Peyer's patch (tissue), 4 donors: Measurements from ENCODE around the gene SRRM2. TPM values are rescaled to one million over a fixed set of nuclear protein-coding genes. Genes with fewer than 3 reads are reported as not detected.

Source experiments
- DNase-seq, 3 donors: peaks; one replicate each; pipeline ENCODE4 v3.0.0-alpha.2; 2017 to 2019
- H3K27ac ChIP-seq, 4 donors: fragments of 200-600 bp; sonication (generic); one replicate each; pipeline ENCODE4 v1.5.1; 2016 to 2019
- H3K27me3 ChIP-seq, 2 donors: fragments of 200-600 bp; sonication (generic); one replicate each; pipeline ENCODE4 v1.5.1; 2019
- H3K36me3 ChIP-seq, 3 donors: fragments of 200-600 bp; sonication (generic); one replicate each; pipeline ENCODE4 v1.5.1; 2016 to 2019
- H3K4me1 ChIP-seq, 4 donors: fragments of 200-600 bp; sonication (generic); one replicate each; pipeline ENCODE4 v1.5.1; 2016 to 2019
- H3K4me3 ChIP-seq, 4 donors: fragments of 200-600 bp; sonication (generic); 1 replicate in 3 of 4; 2 replicates in 1 of 4; pipeline ENCODE4 v1.5.1; 2016 to 2019; ENCODE audit warnings: mild to moderate bottlenecking in 1 of 4
- H3K9me3 ChIP-seq, 4 donors: fragments of 200-600 bp; sonication (generic); one replicate each; pipeline ENCODE4 v1.5.1; 2016 to 2019; ENCODE audit warnings: mild to moderate bottlenecking in 1 of 4
- POLR2A ChIP-seq, 2 donors: fragments of 450-650 bp; IDR thresholded peaks; one replicate each; pipeline ENCODE4 v1.5.1; 2017; ENCODE audit warnings: antibody characterized with exemption in 2 of 2, mild to moderate bottlenecking in 2 of 2, moderate library complexity in 2 of 2
- total RNA-seq, 4 donors: library from RNA; depleted of rRNA; stranded (reverse); fragments of >200 nt; gene quantifications; one replicate each; pipeline ENCODE4 v1.1.0, GENCODE V29; 2016
- TF ChIP-seq, protein P1 (sequence below), 6 experiments: fragments of 450-650 bp in 4 of 6; fragments of 200-600 bp in 2 of 6; sonication (generic) in 1 of 6; IDR thresholded peaks; one replicate each; pipeline ENCODE4 v1.5.1; 2017 to 2019; ENCODE audit warnings: antibody characterized with exemption in 6 of 6, mild to moderate bottlenecking in 3 of 6, moderate library complexity in 1 of 6

The SRRM2 gene
- total RNA-seq, 4 donors from 2014 or later: 683 to 3,742 (median 1,673) TPM

DNA sequence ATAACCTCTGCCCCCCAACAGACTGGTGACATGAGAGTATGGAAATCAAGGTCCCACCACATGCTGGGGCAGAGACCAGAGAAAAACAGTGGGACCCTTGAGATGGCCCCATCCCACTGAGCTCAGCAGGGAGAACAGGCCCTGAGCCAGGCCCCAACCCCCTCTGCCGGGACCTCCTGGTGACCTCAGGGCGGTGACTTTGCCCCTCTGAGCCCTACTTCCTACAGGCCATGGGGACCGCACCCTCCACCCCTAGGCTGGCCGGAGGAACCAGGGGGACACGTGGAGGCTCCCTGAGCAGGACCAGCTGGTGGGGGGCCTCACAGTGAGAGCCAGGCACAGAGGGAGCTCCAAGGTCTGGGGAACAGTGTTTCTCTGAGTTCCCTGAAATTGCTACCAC is 13.8 kb upstream of the SRRM2 start:
- no peak for TF ChIP-seq POLR2A (IDR thresholded peaks at IDR 0.05)
- TF ChIP-seq, protein P1, sequence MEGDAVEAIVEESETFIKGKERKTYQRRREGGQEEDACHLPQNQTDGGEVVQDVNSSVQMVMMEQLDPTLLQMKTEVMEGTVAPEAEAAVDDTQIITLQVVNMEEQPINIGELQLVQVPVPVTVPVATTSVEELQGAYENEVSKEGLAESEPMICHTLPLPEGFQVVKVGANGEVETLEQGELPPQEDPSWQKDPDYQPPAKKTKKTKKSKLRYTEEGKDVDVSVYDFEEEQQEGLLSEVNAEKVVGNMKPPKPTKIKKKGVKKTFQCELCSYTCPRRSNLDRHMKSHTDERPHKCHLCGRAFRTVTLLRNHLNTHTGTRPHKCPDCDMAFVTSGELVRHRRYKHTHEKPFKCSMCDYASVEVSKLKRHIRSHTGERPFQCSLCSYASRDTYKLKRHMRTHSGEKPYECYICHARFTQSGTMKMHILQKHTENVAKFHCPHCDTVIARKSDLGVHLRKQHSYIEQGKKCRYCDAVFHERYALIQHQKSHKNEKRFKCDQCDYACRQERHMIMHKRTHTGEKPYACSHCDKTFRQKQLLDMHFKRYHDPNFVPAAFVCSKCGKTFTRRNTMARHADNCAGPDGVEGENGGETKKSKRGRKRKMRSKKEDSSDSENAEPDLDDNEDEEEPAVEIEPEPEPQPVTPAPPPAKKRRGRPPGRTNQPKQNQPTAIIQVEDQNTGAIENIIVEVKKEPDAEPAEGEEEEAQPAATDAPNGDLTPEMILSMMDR (IDR thresholded peaks at IDR 0.05): no peak
- no peaks in the 10 kb centered on the region for H3K27me3 ChIP-seq
- no peak for DNase-seq
- H3K9me3 ChIP-seq: no peaks in the 10 kb centered on the region
- H3K4me3 ChIP-seq: no peak overlapping the region
- H3K27ac ChIP-seq: no peak overlapping the region
- no peaks in the 10 kb centered on the region for H3K36me3 ChIP-seq
- no peaks in the 10 kb centered on the region for H3K4me1 ChIP-seq

DNA sequence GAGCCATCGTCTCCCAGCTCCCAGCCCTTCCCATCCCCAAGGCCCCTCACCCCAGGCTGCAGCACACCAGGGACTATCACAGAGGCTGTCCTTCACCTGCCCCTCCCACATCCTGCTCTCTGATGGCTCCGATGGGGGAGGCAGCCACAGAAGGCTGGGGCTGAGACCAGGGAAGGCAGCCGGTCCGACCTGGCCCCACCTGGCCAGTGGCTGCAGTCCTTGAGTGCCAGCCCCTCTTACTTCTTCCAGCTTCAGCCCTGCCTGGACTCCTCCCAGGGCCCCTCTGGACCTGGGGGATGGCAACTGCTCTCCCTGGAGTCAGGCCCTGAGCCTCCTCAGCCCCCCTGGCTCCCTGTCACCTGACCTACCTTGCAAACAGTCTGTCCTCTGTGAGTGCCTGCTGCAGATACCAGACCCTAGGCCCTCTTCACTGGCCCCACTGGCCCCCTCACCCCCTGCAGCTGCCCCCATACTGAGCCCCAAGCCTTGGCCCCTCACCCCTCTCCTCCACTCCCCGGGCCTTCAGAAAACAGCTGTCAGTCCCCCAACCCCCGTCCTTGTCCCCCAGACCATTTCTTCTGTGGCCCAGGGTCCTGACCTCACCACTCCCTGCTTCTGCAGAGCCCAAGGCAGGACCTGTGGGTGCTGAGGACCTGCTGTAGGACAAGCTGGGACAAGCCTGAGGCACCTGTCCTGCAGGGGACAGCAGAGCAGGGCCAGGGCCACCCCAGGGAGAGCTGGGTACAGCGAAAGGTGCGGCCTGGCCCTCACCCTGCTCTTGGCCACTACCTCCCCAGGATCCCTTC is 12.6 kb upstream of the SRRM2 start:
- H3K4me3 ChIP-seq: no peak overlapping the region
- no peak overlapping the region for H3K27ac ChIP-seq
- H3K4me1 ChIP-seq: no peaks in the 10 kb centered on the region
- no peaks in the 10 kb centered on the region for H3K36me3 ChIP-seq
- no peak for TF ChIP-seq POLR2A (IDR thresholded peaks at IDR 0.05)
- TF ChIP-seq, protein P1 (IDR thresholded peaks at IDR 0.05): no peak
- no peak for DNase-seq
- H3K27me3 ChIP-seq: no peaks in the 10 kb centered on the region
- no peaks in the 10 kb centered on the region for H3K9me3 ChIP-seq

DNA sequence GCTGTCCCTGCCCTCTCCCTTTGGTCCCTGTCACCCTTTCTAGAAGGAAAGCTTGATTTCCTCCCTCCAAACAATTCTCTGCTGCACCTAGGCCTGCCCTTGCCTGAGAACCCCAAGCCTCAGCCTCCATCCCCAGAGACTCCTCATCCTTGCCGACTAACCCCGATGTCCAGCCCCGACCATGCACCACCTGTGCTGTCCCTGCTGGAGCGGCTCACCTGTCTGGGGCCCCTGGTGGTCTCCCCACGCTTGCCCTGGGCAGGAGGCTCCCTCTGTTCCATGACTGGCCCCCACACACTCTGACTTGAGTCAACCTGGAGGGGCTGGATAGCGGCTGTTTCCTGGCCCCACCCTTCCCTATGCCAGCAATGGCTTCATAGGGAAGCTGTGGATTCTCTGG is 12.0 kb upstream of the SRRM2 start:
- H3K4me3 ChIP-seq: no peak overlapping the region
- H3K9me3 ChIP-seq: no peaks in the 10 kb centered on the region
- no peak overlapping the region for H3K27ac ChIP-seq
- DNase-seq: no peak
- no peak for TF ChIP-seq POLR2A (IDR thresholded peaks at IDR 0.05)
- TF ChIP-seq, protein P1 (IDR thresholded peaks at IDR 0.05): no peak
- no peaks in the 10 kb centered on the region for H3K4me1 ChIP-seq
- no peaks in the 10 kb centered on the region for H3K27me3 ChIP-seq
- no peaks in the 10 kb centered on the region for H3K36me3 ChIP-seq

DNA sequence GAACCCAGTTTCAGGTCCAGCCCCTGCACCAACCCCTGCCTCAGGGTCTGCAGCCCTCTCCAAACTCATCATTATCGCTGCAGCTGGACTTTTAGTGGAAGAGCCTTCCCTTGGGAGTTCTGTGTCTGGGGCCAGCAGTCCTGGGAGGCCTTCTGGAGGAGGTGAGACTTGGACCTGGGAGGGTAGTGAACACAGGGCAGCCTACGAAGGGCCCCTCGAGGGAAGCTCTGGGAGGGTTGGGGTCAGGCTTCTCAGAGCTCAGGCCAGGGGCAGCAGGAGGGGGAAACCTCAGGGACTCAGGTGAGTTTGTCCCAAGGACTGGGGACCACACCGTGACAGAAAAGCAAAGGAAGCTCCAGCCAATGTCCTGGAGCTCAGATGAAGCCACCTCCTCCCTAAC is 11.3 kb upstream of the SRRM2 start:
- Histone ChIP-seq H3K27ac (no peak overlapping the region), H3K4me1 (no peaks in the 10 kb centered on the region), H3K27me3 (no peaks in the 10 kb centered on the region), H3K4me3 (no peak overlapping the region), H3K36me3 (no peaks in the 10 kb centered on the region), H3K9me3 (no peaks in the 10 kb centered on the region)
- DNase-seq: no peak
- TF ChIP-seq, protein P1 (IDR thresholded peaks at IDR 0.05): no peak
- TF ChIP-seq POLR2A (IDR thresholded peaks at IDR 0.05): no peak

DNA sequence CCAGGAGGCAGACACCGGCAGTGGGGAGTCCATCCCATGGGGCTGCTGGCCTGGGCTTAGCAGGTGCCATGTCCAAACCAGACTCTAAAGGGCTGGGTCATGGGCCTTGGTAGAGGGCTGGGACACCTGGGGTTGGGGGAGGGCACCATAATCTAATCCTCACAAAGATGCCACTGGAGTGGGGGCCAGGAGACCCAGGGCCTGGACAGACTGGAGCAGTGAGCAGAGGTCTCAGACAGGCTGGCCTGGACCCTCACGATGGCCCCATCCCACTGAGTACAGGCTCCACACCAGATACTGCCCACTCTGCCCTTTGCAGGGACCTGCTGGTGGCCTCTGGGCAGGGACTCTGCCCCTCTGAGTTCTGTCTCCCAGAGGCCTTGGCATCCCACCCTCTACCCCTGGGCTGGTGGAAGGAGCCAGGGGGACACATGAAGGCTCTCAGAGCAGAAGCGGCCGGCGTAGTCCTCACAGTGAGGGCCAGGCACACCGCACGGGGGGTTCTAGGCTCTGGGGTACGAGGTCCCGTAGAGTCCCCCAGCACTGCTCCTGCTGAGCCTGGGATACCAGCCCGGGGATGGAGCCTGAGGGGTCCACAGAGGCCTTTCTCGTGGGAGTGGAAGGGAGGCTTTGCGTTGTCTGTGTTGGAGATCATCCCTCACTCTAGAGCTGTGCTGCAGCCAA is 10.0 kb upstream of the SRRM2 start:
- no peak overlapping the region for H3K4me3 ChIP-seq
- no peak overlapping the region for H3K27ac ChIP-seq

More for the DNA sequence above, 10.0 kb upstream of the SRRM2 start:
- no peaks in the 10 kb centered on the region for H3K27me3 ChIP-seq
- no peaks in the 10 kb centered on the region for H3K9me3 ChIP-seq
- TF ChIP-seq, protein P1 (IDR thresholded peaks at IDR 0.05): no peak
- no peak for TF ChIP-seq POLR2A (IDR thresholded peaks at IDR 0.05)
- no peak for DNase-seq
- no peaks in the 10 kb centered on the region for H3K4me1 ChIP-seq
- H3K36me3 ChIP-seq: no peaks in the 10 kb centered on the region
